Prostate gland (tissue), 2 donors: ENCODE measurements around the gene CLDN7.

Experiments used
- POLR2A ChIP-seq: fragments of 450-650 bp; IDR thresholded peaks from one replicate; pipeline ENCODE4 v1.6.1; 2016; ENCODE audit warnings: antibody characterized with exemption, mild to moderate bottlenecking
- POLR2AphosphoS5 ChIP-seq: sonication (generic); formaldehyde crosslinking; IDR thresholded peaks from one replicate; pipeline ENCODE4 v1.6.1; 2017; ENCODE audit warnings: antibody characterized with exemption
- TF ChIP-seq, protein P1 (sequence below), 4 experiments: fragments of 200-600 bp in 2 of 4; fragments of 450-650 bp in 2 of 4; sonication (generic) in 2 of 4; IDR thresholded peaks; 1 replicate in 3 of 4; 2 replicates in 1 of 4; pipeline ENCODE4 v1.5.1; 2016 to 2019; ENCODE audit warnings: antibody characterized with exemption in 4 of 4, mild to moderate bottlenecking in 2 of 4, moderate library complexity in 2 of 4

DNA sequence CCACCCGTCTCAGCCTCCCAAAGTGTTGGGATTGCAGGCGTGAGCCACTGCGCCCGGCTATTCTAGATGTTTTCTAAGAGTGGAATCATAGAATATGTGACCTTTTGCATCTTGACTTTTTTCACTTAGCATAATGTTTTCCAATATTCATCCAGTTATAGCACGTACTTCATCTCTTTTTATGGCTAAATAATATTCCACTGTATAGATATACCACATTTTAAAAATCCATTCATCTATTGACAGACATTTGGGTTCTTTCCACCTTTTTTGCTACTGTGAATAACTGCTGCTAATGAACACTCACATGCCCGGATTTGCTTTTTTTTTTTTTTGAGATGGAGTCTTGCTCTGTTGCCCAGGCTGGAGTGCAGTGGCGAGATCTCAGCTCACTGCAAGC is 41.9 kb upstream of the CLDN7 start:
- no peak for TF ChIP-seq POLR2A
- TF ChIP-seq, protein P1, sequence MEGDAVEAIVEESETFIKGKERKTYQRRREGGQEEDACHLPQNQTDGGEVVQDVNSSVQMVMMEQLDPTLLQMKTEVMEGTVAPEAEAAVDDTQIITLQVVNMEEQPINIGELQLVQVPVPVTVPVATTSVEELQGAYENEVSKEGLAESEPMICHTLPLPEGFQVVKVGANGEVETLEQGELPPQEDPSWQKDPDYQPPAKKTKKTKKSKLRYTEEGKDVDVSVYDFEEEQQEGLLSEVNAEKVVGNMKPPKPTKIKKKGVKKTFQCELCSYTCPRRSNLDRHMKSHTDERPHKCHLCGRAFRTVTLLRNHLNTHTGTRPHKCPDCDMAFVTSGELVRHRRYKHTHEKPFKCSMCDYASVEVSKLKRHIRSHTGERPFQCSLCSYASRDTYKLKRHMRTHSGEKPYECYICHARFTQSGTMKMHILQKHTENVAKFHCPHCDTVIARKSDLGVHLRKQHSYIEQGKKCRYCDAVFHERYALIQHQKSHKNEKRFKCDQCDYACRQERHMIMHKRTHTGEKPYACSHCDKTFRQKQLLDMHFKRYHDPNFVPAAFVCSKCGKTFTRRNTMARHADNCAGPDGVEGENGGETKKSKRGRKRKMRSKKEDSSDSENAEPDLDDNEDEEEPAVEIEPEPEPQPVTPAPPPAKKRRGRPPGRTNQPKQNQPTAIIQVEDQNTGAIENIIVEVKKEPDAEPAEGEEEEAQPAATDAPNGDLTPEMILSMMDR (IDR thresholded peaks at IDR 0.05): no peak
- TF ChIP-seq POLR2AphosphoS5: no peak
